Measurements from ENCODE around the gene ROS1.

ROS1 gene

GRCh38 chr6:117275205-117275604 lies 150.5 kb downstream of the ROS1 start:
- no peaks in the 10 kb centered on the region; the same call in 1 of the 2 replicates for H3K27me3 ChIP-seq (replicated peaks; ENCODE audit: control insufficient read depth, insufficient read depth, low read length)
- no peak for TF ChIP-seq CTCF (IDR thresholded peaks at IDR 0.05; ENCODE audit: insufficient read depth, low read length, poor library complexity, severe bottlenecking)
- no peak for DNase-seq (ENCODE audit: extremely low read depth, insufficient read length)
- no peaks in the 10 kb centered on the region for H3K36me3 ChIP-seq (ENCODE audit: control insufficient read depth, insufficient read depth, low read length)
- H3K4me3 ChIP-seq (replicated peaks; ENCODE audit: low read depth, low read length) = no peak overlapping the region

GRCh38 chr6:117272891-117273290 lies 152.9 kb downstream of the ROS1 start:
- TF ChIP-seq CTCF (IDR thresholded peaks at IDR 0.05; ENCODE audit: insufficient read depth, low read length, poor library complexity, severe bottlenecking) = no peak
- DNase-seq (ENCODE audit: extremely low read depth, insufficient read length) = no peak
- Histone ChIP-seq H3K4me3 (replicated peaks; ENCODE audit: low read depth, low read length) (no peak overlapping the region), H3K36me3 (ENCODE audit: control insufficient read depth, insufficient read depth, low read length) (no peaks in the 10 kb centered on the region), H3K27me3 (replicated peaks; ENCODE audit: control insufficient read depth, insufficient read depth, low read length) (peaks cover 2% of the 10 kb centered on the region)

GRCh38 chr6:117272032-117272866 lies 153.5 kb downstream of the ROS1 start:
- Histone ChIP-seq H3K4me3 (replicated peaks; ENCODE audit: low read depth, low read length) (no peak overlapping the region), H3K36me3 (ENCODE audit: control insufficient read depth, insufficient read depth, low read length) (no peaks in the 10 kb centered on the region), H3K27me3 (replicated peaks; ENCODE audit: control insufficient read depth, insufficient read depth, low read length) (peaks cover 4% of the 10 kb centered on the region)
- TF ChIP-seq CTCF (IDR thresholded peaks at IDR 0.05; ENCODE audit: insufficient read depth, low read length, poor library complexity, severe bottlenecking) = no peak
- DNase-seq (ENCODE audit: extremely low read depth, insufficient read length) = no peak

- Histone ChIP-seq H3K4me3 (replicated peaks; ENCODE audit: low read depth, low read length) (no peak overlapping the region), H3K36me3 (ENCODE audit: control insufficient read depth, insufficient read depth, low read length) (no peaks in the 10 kb centered on the region), H3K27me3 (replicated peaks; ENCODE audit: control insufficient read depth, insufficient read depth, low read length) (peaks cover 7% of the 10 kb centered on the region)
- DNase-seq (ENCODE audit: extremely low read depth, insufficient read length) = no peak
- no peak for TF ChIP-seq CTCF (IDR thresholded peaks at IDR 0.05; ENCODE audit: insufficient read depth, low read length, poor library complexity, severe bottlenecking)
Measured at GRCh38 chr6:117270843-117271507, 154.8 kb downstream of the ROS1 start.

- H3K36me3 ChIP-seq (ENCODE audit: control insufficient read depth, insufficient read depth, low read length) = no peaks in the 10 kb centered on the region
- H3K4me3 ChIP-seq (replicated peaks; ENCODE audit: low read depth, low read length) = no peak overlapping the region
- TF ChIP-seq CTCF (IDR thresholded peaks at IDR 0.05; ENCODE audit: insufficient read depth, low read length, poor library complexity, severe bottlenecking) = no peak
- peaks cover 9% of the 10 kb centered on the region for H3K27me3 ChIP-seq (replicated peaks; ENCODE audit: control insufficient read depth, insufficient read depth, low read length)
- DNase-seq (ENCODE audit: extremely low read depth, insufficient read length) = no peak
Measured at GRCh38 chr6:117270055-117270842, 155.5 kb downstream of the ROS1 start.
